Glutamatergic neuron (in vitro differentiated cells): ENCODE data around the gene VPS13A. TPM values are rescaled to one million over a fixed set of nuclear protein-coding genes. Genes with fewer than 3 reads are reported as not detected.

ENCODE experiments used
- DNase-seq: peaks from one replicate; pipeline ENCODE4 v3.0.0; 2022
- H3K27ac Mint-ChIP-seq: one replicate; pipeline ENCODE4 v1.8.0; 2020; ENCODE audit warnings: mild to moderate bottlenecking, mixed read lengths, inconsistent platforms; ENCODE audit not compliant: unreplicated experiment
- H3K27me3 Mint-ChIP-seq: one replicate; pipeline ENCODE4 v1.8.0; 2020; ENCODE audit warnings: mild to moderate bottlenecking, moderate library complexity, mixed read lengths, inconsistent platforms; ENCODE audit not compliant: unreplicated experiment
- H3K36me3 Mint-ChIP-seq: one replicate; pipeline ENCODE4 v1.8.0; 2020; ENCODE audit warnings: mild to moderate bottlenecking, mixed read lengths, inconsistent platforms; ENCODE audit not compliant: unreplicated experiment
- H3K4me1 Mint-ChIP-seq: one replicate; pipeline ENCODE4 v1.8.0; 2020; ENCODE audit warnings: mild to moderate bottlenecking, low read depth, mixed read lengths, inconsistent platforms; ENCODE audit not compliant: unreplicated experiment
- H3K4me3 Mint-ChIP-seq: one replicate; pipeline ENCODE4 v1.8.0; 2020; ENCODE audit warnings: mild to moderate bottlenecking, mixed read lengths, inconsistent platforms; ENCODE audit not compliant: unreplicated experiment
- H3K9me3 Mint-ChIP-seq: one replicate; pipeline ENCODE4 v1.8.0; 2020; ENCODE audit warnings: mild to moderate bottlenecking, moderate library complexity, mixed read lengths, inconsistent platforms; ENCODE audit not compliant: unreplicated experiment
- total RNA-seq: library from RNA; stranded (reverse); fragmentation: NEBNext Ultra II Directional; extraction: Animal tissue kit (Norgen Biotek cat#: 25700); gene quantifications from one replicate; pipeline ENCODE4 v1.2.1, GENCODE V29; 2021; ENCODE audit not compliant: unreplicated experiment
- TF ChIP-seq, protein P1 (sequence below): fragments of 200-600 bp; sonication (generic); IDR thresholded peaks from one replicate; pipeline ENCODE4 v1.5.0; 2021; ENCODE audit not compliant: partially characterized antibody, unreplicated experiment

The VPS13A gene
- total RNA-seq, 1 donor from 2014 or later = 43.2 TPM

DNA sequence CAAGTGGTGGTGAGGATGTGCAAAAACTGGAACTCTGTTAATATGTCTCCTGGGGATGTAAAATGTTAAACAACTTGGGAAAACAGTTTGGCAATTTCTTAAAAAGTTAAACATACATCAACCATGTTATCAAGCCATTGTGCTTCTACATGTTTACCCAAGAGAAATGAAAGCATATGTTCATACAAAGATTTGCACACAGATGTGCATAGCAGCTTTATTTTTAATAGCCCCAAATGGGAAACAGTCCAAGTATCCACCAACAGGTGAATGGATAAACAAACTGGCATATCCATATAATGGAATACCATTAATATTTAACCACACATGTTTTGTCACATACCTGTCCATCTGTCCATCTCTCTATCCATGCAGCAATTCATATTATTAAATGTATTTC is 6.2 kb downstream of the VPS13A start:
- H3K27ac Mint-ChIP-seq = no peak overlapping the region
- TF ChIP-seq, protein P1, sequence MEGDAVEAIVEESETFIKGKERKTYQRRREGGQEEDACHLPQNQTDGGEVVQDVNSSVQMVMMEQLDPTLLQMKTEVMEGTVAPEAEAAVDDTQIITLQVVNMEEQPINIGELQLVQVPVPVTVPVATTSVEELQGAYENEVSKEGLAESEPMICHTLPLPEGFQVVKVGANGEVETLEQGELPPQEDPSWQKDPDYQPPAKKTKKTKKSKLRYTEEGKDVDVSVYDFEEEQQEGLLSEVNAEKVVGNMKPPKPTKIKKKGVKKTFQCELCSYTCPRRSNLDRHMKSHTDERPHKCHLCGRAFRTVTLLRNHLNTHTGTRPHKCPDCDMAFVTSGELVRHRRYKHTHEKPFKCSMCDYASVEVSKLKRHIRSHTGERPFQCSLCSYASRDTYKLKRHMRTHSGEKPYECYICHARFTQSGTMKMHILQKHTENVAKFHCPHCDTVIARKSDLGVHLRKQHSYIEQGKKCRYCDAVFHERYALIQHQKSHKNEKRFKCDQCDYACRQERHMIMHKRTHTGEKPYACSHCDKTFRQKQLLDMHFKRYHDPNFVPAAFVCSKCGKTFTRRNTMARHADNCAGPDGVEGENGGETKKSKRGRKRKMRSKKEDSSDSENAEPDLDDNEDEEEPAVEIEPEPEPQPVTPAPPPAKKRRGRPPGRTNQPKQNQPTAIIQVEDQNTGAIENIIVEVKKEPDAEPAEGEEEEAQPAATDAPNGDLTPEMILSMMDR = no peak
- peaks cover 3% of the 10 kb centered on the region for H3K9me3 Mint-ChIP-seq
- H3K4me1 Mint-ChIP-seq = peaks cover 9% of the 10 kb centered on the region
- no peak overlapping the region for H3K4me3 Mint-ChIP-seq
- no peaks in the 10 kb centered on the region for H3K36me3 Mint-ChIP-seq
- peaks cover 3% of the 10 kb centered on the region for H3K27me3 Mint-ChIP-seq
- DNase-seq = no peak

DNA sequence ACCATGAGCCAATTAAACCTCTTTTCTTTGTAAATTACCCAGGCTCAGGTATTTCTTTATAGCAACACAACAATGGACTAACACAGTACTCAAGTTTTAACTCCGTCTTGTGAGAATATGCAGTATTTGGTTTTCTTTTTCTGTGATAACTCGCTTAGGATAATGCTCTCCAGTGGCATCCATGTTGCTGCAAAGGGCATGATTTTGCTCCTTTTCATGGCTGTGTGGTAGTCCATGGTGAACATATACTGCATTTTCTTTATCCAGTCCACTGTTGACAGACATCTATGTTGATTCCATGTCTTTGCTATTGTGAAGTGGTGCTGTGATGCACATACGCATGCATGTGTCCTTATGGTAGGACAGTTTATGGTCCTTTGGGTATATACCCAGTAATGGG is 10.9 kb downstream of the VPS13A start:
- Mint-ChIP-seq H3K4me1 (peaks cover 2% of the 10 kb centered on the region), H3K36me3 (peaks cover 6% of the 10 kb centered on the region), H3K27me3 (peaks cover 2% of the 10 kb centered on the region), H3K9me3 (no peaks in the 10 kb centered on the region), H3K27ac (no peak overlapping the region), H3K4me3 (no peak overlapping the region)
- TF ChIP-seq, protein P1 = no peak
- no peak for DNase-seq

DNA sequence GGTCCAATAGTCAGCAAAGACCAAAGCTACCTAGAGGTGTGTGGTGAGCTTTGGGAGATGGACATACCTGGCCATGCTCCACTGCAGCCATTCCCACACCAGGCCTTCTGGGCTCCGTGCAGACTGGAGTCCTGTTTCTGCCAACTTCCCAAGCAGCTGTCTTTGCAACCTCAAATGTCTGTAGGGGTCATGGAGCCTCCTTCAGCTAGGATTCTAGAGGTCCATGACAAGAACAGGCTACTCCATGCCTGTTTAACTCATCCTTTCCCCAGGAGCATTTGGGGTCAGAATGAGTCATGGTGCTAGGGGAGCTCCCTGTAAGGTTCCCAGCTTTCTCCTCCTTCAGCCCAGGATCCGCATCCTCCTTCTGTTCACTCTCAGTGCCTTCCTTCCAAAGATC is 17.1 kb downstream of the VPS13A start:
- H3K36me3 Mint-ChIP-seq = no peaks in the 10 kb centered on the region
- no peak overlapping the region for H3K27ac Mint-ChIP-seq
- TF ChIP-seq, protein P1 = no peak
- DNase-seq = no peak
- no peak overlapping the region for H3K4me3 Mint-ChIP-seq
- peaks cover 5% of the 10 kb centered on the region for H3K27me3 Mint-ChIP-seq
- peaks cover 2% of the 10 kb centered on the region for H3K9me3 Mint-ChIP-seq
- peaks cover 12% of the 10 kb centered on the region for H3K4me1 Mint-ChIP-seq

DNA sequence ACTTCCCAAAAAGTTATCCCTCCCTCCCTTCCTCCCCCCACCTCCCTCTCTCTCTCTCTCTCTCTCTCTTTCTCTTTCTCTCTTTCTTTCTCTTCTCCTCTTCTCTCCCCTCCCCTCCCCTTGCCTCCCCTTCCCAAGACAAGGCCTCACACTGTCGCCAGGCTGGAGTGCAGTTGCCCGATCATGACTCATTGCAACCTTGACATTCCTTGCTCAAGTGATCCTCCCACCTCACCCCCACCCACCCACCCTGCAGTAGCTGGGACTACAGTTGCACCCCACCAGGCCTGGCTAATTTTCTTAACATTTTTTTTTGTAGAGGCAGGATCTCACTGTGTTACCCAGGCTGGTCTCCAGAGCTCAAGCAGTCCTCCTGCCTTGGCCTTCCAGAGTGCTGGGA is 32.8 kb downstream of the VPS13A start:
- H3K36me3 Mint-ChIP-seq = no peaks in the 10 kb centered on the region
- no peak overlapping the region for H3K4me3 Mint-ChIP-seq

DNA sequence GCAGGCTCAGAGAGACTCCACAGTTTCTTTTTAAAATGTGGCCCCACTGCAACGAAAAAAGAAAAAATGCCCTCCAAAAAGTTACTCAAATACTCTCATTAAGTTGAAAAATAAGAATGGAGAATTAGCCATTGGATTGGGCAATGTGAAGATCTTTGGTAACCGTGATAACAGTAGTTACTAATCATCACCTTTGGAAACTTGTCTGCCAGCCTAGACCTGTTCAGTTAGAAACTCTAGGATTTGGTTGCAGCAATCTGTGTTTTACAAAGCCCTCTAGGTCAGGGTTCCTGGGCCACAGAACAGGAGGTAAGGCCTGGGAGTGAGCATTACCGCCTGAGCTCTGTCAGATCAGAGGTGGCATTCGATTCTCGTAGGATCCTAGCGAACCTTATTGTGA is 34.2 kb downstream of the VPS13A start:
- Mint-ChIP-seq H3K27ac (no peak overlapping the region), H3K27me3 (no peaks in the 10 kb centered on the region), H3K9me3 (no peaks in the 10 kb centered on the region), H3K4me1 (no peaks in the 10 kb centered on the region), H3K4me3 (no peak overlapping the region), H3K36me3 (no peaks in the 10 kb centered on the region)
- TF ChIP-seq, protein P1 = no peak
- no peak for DNase-seq

More for the DNA sequence above, 32.8 kb downstream of the VPS13A start:
- H3K27me3 Mint-ChIP-seq = no peaks in the 10 kb centered on the region
- TF ChIP-seq, protein P1 = no peak
- DNase-seq = no peak
- no peaks in the 10 kb centered on the region for H3K4me1 Mint-ChIP-seq
- H3K9me3 Mint-ChIP-seq = no peaks in the 10 kb centered on the region
- no peak overlapping the region for H3K27ac Mint-ChIP-seq
